ENCODE results near the gene ASCL5.

Gene ASCL5

DNA sequence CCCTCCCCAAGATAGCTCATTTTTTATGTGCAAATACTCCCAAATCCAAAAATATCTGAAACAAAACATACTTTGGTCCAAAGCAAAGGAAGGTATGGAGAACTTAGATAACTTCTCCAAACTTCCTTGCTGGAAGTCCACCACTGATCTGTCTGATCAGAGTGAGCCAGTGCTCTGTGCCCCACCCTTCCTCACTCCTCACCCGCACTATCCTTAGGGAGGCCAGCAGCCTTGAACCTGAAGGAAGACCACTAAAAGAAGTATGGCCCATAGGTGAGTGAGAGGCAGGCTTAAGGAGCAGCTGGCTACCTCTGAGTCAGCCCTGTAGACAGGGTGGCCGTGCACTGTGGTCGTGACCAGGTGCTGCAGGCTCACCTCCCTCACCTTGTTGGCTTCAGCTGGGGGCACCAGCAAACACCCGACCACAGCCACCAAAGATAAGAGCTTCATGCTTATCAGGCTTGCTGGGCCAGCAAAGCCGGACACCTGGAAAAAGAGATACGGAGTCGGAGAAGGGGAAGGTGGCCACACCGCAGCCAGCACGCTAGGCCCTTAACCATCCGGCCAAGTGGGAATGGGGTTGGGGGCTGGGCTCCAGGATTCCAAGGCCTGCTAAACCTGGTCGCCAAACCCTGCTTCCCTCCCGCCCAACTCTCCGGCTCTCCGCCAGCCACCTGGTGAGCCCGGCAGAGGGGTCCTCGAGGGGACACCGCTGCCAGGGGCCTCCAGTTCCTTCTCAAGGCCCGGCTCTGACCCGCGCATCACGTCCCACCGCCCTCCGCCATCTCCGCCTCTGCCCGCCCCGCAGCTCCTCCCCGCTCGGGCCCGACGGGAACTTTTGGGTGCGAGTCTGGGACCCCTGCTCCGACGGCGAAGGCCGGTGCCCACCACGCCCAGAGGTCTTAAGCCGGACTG is 26.7 kb upstream of the ASCL5 start:
- DNase-seq, result no peak

- peak; percentile 38 for DNase-seq
Observed at GRCh38 chr1:201149400-201149799, 22.4 kb upstream of the ASCL5 start.

DNA sequence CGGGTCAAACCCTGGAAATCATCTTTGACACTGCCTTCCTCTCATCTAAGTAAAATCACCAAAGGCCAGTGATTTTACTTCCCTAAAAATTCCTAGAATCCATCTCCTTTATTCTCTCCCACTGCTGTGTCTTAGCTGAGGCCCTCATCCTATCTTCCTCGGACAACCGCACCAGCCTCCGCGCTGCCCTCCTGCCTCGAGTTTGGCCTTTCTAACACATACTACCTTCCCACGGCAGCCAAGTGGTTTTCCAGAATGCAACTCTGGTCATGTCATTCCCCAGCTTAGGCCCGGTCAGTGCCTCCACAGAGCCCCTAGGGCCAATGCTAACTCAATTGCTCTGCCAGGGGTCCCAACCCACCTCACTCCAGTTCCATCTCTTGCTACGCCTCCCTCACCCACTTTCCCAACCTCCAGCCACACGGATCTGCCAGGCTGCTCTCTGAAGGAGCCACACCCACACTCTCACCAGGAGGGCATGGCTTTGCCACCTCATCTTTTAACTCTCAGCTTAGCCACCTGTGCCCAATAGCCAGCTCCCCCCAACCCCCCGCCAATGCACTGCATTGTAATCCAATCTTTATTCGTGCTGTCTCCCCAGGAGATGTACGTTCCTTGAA is 20.5 kb upstream of the ASCL5 start:
- no peak for DNase-seq

DNA sequence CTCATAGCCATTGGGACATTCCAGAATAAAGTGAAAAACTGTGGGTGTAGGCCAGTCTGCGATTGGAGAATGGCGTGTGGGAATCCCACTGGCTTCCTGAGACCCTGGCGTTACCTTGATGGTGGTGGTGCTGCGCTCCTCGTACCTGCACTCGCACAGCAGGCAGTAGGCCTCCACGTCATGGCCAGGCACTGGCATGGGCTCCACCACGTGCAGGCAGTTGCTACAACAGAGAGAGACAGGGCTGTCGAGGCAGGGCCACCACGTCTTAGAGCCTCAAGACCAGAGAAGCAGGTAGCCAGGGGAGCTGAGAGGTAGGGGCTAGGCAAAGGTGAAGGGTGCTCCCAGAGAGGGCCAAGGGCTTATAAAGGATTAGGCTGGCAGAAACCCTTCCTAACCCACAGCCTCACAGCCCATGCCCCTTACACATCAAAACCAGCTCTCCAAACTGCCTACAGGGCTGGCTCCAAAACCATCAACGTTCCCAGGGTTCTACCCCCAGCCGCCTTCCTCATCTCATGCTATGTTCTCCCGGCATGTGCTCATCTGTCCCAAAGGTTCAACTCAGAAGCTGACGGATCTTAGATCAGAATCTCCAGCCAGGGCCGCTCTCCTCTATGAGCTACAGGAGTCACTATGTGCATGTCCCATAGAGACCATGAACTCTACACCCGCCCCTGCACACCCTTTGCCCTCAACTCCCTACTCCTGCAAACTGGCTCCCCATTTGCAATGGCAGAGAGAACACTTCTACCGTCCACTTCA is 19.8 kb upstream of the ASCL5 start:
- no peak for DNase-seq

GRCh38 chr1:201145816-201146215 is 18.8 kb upstream of the ASCL5 start:
- no peak for DNase-seq

- DNase-seq, result no peak
Observed at GRCh38 chr1:201145132-201145531, 18.1 kb upstream of the ASCL5 start.

- DNase-seq, result no peak
Observed at GRCh38 chr1:201144701-201145100, 17.7 kb upstream of the ASCL5 start.

GRCh38 chr1:201143726-201144635 is 17.0 kb upstream of the ASCL5 start:
- DNase-seq, result no peak

GRCh38 chr1:201142849-201143725 is 16.1 kb upstream of the ASCL5 start:
- DNase-seq, result no peak

DNA sequence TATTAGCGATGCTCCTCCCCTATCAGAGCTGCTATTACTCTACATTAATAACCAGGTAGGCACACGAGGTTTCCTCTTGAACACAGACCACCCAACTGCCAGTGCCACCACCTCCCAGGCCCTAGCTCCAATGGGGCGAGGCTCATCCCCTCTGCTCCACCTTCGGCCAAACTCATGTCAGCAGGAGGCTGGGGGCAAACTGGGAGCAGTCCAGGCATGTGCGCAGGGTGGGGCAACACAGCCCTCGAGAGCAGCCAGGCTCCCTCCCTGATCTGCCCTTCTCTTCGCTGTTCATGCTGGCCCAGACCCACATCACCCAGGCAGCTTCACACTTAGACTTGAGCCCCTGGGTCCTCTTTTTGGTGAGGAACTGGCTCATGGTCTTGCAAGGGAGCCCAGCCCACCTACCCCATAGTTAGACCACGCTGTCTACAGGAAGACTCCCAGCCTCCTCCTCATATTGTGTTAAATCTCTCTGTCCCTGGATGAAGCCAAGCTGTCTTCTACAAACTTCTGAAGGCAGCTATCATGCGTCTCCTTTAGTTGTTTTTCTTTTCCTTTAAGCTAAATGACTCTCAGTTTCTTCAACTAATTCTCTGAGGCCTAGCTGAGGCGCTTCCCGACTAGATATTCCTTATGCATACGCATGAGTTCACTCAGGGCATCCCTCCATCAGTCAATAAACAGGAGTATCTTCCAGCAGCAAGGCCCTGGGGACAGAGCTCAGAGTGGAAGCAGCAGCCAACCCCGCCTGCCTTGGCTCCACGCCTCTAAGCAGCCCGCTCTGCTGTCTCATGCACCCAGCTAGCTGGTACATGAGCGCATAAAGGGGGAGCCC is 15.2 kb upstream of the ASCL5 start:
- DNase-seq, result no peak

DNA sequence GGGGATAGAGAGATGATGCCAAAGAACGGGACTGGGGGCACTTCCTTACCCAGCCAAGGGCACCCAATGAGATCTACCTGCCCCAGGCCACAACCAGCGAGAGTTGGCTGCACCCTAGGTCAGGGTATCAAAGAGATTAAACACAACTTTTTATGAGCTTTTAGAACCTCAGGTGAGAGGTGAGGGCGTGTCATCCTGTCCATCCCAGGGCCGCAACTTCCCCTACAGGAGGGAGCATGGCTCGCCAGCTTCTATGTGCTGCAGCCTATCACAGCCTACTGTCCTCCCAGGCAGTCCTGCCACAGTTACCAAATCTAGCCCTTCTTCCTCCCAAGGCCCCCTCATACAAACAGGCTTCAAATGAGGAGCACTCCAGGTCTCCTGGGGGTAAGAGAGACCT is 14.4 kb upstream of the ASCL5 start:
- DNase-seq, result no peak

DNA sequence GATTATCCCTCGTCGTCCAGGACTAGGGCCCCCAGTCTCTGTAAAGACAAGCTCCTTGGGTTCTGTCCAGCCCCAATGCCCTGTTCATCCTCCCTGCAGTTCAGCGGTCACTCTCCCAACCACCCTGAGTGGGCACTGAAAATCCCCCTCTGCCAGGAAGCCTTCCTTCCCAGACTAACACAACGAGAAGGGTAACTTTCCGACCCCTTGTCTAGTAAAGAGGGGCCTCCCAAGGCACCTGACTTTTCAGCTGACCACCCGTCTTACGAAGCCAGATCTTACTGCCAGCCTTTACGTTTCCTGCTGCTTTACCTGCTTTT is 13.9 kb upstream of the ASCL5 start:
- no peak for DNase-seq

DNA sequence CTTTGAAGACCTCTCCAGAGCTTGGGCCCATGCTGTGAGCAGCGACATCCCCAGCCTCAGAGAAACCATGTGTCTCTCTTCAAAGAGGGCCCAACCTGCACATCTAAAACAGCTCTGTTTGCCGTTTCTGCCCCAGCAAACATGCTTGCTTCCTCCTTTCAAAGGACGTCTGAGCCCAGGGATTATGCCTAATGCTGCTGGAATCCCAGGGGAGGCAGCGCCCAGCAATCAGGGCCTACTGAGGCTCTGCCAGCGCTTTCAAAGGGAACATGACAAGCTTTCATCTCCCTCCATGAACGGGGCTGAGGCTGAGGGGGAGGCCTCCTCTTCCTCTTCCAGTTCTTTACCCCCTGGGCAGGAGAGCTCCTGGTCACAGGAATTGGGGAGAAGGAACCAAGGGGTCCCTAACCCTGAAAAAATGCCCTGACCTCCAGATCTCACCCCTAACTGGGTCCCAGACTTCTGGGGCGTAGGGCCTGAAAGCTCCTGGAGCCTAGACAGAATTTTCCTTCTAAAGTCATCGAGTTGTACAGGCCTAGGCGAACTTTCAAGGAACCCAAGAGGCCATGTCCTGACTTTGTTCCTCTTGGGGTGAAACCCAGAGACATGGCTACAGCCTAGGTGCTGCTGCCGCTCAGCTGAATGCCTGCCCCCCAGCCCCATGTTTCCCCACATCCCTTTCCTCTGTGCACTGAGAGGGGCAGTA is 13.4 kb upstream of the ASCL5 start:
- no peak for DNase-seq

DNA sequence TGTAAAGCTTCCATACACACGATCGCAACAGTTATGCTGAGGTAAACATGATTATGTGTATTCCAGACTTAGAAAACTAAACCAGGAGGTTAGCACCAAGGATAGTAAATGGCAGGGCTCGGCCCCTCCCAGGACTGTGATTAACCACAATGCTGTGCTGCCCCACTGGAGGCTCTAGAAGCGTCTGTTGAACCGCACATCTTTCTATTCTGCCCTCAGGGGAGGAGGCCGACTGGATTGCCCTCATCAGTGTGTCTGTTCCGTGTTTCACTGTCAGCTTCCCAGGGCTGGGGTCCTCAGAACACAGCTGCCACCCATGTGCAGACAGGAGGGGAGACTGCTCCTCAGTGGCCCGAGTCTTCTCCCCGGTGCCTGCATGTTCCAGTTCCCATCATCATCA is 12.8 kb upstream of the ASCL5 start:
- no peak for DNase-seq

DNA sequence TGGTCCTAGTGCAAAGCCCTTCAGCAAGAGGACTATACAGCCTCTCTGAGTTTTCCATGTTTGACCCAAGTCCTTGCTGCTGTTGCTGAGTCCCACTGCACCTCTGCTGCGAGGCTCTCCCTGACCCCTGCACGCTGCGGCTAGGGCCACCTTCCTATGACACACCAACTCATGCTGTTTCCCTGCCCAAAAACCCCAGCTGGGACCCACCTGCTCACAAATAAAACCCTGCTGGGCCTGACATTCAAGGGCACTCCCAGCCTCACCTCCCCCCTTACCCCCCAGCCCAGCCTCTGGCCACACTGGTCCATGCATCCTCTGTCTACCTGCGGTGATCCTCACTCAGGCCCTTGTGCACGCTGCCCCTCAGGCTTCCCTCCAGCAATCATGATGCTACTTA is 12.3 kb upstream of the ASCL5 start:
- no peak for DNase-seq

DNA sequence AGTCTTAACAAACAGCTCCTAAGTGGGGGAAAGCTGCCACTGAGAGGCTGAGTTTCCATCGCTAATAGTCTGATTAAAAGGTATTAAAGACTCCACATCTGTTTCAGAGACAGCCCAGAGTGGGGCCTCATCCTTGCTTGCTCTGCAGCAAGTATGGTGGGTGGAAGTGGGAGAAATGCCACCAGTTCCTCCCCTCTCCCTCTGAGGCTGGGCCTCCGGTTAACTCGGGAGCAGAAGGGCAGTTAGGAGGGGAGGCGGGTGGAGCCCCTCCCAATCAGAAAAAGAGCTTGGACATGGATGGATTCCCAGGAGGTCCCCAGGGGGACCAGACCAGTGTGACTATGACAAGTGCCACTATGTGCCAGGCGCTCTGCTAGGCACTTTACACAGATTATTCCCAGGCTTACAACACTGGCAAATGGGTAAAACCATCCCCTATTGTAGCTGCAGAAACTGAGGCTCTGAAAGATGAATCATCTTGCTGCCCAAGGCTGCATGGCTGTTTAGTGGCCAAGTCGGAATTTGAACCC is 11.4 kb upstream of the ASCL5 start:
- DNase-seq, result no peak

DNA sequence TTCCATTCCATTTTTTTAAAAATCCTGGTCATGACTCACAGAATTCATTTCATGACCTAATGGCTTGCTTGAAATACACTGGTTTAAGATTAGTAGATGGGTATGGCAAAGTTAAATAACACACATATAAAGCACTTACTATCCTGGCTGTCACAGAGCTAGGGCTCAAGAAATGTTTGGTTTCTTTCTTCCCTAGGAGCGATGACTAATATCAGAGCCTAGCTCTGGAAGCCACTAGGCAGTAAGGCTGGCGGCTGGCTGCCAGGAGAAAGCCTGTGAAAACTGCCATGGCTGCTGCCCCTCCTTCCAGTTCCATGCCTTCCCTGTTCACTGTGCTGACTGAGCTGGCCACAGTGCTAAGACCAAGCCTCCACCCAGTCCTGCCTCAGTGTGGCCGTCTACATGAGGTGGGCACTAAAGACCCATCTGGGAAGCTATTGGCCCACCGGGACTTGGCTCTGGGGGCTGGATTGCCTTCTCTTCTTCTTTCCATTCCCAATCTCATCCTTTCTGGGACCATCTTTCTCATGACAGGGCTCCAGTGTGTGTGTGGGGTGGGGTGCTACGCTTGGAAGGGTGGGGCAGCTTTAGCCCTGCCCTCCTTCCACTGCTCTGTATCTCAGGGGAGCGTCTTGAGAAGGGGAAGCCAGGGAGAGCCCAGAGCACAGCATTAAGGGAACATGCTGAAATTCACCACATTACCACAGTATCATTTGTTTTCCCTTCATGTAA is 10.8 kb upstream of the ASCL5 start:
- no peak for DNase-seq

DNA sequence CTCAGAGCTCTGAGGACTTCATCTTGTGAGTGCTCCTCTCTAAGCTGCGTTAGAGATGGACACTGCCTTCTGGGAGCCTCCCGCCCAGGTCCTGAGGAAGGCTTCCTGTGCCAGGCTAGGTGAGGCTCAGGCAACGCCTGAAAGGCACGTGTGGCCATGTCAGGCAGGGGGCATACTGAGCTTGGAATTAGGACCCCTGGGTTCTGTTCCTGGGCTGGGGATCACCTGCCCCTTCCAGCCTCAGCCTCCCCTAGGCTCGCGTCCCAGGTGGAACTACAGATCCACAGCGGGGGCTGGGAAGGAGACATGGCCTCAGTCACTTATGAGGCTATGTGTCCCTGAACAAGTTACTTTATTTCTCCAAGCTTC is 10.0 kb upstream of the ASCL5 start:
- no peak for DNase-seq

- DNase-seq, result no peak
Observed at GRCh38 chr1:201136355-201137023, 9.5 kb upstream of the ASCL5 start.
